ENCODE measurements around the gene FDX2.
"Not testable (repeated sequence)": the region's sequence is repeated elsewhere in the genome, so short reads cannot be mapped to it uniquely, and the experiment has no call there.

Gene FDX2

GRCh38 chr19:10284065-10284959 lies 31.5 kb downstream of the FDX2 start:
- DNase-seq (ENCODE audit: low read depth in 2 of 3, low spot score in 2 of 3) = no peak

DNA sequence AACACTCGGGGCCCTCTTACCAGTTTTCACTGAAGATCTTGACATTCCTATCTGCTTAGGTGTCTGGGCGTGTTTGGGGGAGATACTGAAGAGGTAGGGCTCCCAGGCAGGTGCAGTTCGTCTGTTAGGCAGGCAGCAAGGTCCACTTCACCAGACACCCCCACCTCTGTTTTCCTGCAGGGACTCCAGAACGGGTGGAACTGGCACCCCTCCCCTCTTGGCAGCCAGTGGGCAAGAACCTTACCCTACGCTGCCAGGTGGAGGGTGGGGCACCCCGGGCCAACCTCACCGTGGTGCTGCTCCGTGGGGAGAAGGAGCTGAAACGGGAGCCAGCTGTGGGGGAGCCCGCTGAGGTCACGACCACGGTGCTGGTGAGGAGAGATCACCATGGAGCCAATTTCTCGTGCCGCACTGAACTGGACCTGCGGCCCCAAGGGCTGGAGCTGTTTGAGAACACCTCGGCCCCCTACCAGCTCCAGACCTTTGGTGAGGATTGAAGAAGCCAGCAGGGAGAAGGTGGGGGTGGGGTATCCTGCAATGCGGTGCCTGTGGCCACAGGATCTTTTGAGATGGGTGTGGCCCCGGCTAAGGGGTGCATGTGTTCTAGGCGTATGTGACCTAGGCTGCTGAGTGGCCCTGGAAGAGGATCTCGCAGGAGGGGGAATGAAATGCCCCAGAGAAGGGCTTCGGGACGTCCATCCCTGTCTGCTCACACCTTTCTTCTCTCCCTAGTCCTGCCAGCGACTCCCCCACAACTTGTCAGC lies 32.3 kb downstream of the FDX2 start:
- DNase-seq (ENCODE audit: low read depth in 2 of 3, low spot score in 2 of 3) = no peak

DNA sequence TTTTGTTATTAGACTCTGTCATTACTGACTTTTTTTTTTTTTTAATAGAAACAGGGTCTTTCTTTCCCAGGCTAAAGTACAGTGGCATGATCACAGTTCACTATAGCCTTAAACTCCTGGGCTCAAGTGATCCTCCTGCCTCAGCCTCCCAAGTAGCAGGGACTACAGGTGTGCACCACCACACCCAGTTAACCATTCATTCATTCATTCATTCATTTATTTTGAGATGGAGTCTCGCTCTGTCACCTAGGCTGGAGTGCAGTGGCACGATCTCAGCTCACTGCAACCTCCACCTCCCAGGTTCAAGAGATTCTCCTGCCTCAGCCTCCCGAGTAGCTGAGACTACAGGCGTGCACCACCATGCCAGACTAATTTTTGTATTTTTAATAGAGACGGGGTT lies 33.8 kb downstream of the FDX2 start:
- not testable (repeated sequence) for DNase-seq (ENCODE audit: low read depth in 2 of 3, low spot score in 2 of 3)

GRCh38 chr19:10279737-10280442 lies 35.9 kb downstream of the FDX2 start:
- no peak for DNase-seq (ENCODE audit: low read depth in 2 of 3, low spot score in 2 of 3)

GRCh38 chr19:10278935-10279334 lies 36.9 kb downstream of the FDX2 start:
- no peak for DNase-seq (ENCODE audit: low read depth in 2 of 3, low spot score in 2 of 3)

DNA sequence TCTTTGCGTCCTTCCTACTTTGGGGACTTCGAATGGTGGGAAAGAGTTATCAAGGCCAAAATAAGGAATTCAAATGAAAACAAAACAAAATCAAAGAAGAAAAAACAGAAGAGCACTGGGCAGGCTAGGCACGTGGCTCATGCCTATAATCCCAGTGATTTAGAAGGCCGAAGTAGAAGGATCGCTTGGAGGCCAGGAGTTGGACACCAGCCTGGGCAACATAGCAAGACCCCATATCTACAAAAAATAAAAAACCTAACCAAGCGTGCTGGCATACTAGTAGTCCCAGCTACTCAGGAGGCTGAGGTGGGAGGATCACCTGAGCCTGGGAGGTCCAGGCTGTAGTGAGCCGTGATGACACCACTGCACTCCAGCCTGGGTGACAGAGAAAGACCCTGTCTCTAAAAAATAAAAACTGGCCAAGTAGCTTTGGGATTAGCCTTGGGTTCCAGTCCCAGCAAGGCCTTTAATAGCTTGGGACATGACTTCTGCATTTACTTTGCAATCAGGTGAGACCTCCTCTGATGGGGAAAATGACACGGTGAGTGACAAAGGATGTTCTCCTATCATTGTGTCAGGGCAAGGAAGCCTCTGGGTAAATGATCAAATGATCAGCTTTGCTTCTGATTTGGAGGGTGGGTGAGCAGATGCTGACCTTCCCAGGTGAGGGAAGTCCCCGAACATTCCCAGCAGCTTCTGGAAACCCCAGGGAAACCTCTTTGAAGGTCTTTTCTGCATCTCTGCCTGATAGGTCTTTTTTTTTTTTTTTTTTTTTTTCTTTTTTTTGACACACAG lies 37.8 kb downstream of the FDX2 start:
- DNase-seq (ENCODE audit: low read depth in 2 of 3, low spot score in 2 of 3) = no peak

DNA sequence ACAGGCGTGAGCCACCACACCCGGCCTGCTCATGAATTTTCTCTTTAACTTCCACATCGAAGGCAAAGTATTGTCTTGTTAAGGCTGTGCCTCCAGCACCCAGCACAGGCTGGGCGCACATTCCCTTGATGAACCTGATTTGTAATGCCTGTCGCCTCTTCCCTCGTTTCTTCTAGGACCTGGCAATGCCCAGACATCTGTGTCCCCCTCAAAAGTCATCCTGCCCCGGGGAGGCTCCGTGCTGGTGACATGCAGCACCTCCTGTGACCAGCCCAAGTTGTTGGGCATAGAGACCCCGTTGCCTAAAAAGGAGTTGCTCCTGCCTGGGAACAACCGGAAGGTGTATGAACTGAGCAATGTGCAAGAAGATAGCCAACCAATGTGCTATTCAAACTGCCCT lies 41.2 kb downstream of the FDX2 start:
- no peak for DNase-seq (ENCODE audit: low read depth in 2 of 3, low spot score in 2 of 3)

DNA sequence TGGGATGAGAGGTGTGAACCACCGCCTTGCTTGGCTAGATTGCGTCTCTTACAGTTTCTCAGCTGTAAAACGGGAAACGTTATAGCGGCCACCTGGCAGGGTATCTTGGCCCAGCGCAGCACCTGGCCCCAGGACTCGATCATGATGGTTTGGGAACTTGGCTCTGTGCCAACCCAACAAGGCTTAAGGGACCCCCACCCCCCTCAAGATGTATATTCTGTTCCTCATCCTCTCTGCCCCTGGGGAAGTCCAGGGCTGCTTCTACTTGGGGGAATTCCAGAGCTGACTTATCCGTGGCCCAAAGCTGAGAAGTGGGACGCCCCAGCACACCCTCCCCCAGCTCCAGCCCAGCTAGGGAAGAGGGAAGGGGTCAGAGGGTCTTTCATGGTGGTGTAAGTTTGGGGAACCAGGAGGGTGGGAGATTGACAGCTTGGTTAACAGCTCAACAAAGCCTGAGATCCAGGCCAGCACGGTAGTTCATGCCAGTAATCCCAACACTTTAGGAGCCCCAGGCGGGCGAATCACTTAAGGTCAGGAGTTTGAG lies 44.2 kb downstream of the FDX2 start:
- DNase-seq (ENCODE audit: low read depth in 2 of 3, low spot score in 2 of 3) = no peak

DNA sequence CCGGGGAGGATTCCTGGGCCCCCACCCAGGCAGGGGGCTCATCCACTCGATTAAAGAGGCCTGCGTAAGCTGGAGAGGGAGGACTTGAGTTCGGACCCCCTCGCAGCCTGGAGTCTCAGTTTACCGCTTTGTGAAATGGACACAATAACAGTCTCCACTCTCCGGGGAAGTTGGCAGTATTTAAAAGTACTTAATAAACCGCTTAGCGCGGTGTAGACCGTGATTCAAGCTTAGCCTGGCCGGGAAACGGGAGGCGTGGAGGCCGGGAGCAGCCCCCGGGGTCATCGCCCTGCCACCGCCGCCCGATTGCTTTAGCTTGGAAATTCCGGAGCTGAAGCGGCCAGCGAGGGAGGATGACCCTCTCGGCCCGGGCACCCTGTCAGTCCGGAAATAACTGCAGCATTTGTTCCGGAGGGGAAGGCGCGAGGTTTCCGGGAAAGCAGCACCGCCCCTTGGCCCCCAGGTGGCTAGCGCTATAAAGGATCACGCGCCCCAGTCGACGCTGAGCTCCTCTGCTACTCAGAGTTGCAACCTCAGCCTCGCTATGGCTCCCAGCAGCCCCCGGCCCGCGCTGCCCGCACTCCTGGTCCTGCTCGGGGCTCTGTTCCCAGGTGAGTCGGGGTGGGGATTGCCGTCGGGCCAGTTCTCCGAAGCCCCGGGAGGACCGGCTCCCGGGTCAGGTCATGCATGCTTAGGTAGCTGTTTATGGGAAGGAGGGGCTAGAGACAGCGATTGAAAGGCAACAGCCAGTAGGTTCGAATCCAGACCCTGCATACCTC lies 45.0 kb downstream of the FDX2 start, which contains the start of gene ICAM1:
Gene ICAM1, plus strand, starts transcription at position 505 of the 779 bp plus-strand sequence. Its CDS starts 40 bp downstream, at position 545.
- DNase-seq (ENCODE audit: low read depth in 2 of 3, low spot score in 2 of 3) = peak; percentile 52 to 65 (median 61)

- DNase-seq (ENCODE audit: low read depth in 2 of 3, low spot score in 2 of 3) = peak in 2 of 3 experiments; percentile 72 to 74
These were observed 45.6 kb downstream of the FDX2 start for GRCh38 chr19:10270180-10270615.

DNA sequence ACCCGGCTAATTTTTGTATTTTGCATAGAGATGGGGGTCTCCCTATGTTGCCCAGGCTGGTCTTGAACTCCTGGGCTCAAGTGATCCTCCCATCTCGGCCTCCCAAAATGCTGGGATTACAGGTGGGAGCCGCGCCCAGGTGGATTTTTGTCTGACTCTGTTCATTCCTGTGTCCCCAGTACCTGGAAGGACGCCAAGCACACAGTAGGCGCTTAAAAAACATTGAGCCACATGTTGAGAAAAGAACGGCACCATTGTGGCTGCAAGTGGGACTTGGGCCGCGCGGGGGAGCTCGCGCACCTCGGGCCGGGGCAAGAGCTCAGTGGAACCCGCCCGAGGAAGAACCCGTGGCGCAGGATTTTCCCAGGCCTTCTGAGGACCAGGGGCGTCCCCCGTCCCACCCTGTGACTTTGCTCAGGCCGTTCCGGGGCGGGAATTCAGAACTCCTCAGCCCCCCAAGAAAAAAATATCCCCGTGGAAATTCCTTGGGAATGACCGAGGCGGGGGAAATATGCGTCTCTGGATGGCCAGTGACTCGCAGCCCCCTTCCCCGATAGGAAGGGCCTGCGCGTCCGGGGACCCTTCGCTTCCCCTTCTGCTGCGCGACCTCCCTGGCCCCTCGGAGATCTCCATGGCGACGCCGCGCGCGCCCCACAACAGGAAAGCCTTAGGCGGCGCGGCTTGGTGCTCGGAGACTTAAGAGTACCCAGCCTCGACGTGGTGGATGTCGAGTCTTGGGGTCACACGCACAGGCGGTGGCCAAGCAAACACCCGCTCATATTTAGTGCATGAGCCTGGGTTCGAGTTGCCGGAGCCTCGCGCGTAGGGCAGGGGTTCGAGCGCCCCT lies 46.3 kb downstream of the FDX2 start:
- DNase-seq (ENCODE audit: low read depth in 2 of 3, low spot score in 2 of 3) = peak; percentile 72 to 94 (median 80)

DNA sequence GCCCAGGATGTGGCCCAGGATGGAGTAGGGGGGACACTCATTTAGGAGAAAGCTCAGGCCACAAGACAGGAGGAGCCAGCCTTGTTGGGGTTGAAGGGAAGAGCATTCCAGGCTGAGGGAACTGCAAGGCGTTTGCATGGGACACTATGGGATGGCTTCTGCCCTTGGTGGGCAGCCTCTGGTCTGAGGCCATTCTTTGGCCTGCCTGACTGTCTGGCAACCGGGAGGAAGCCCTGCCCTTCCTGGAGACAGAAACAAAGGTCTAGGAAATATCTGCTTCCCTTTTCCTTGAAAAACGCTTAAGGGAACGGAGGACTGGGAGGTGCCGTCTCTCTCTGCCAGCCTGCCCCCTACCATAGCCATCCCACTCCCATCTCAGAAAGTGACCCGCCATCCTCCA lies 47.7 kb downstream of the FDX2 start:
- DNase-seq (ENCODE audit: low read depth in 2 of 3, low spot score in 2 of 3) = no peak

- no peak for DNase-seq (ENCODE audit: low read depth in 2 of 3, low spot score in 2 of 3)
These were observed 49.1 kb downstream of the FDX2 start for GRCh38 chr19:10266706-10267105.

- no peak for DNase-seq (ENCODE audit: low read depth in 2 of 3, low spot score in 2 of 3)
These were observed 53.0 kb downstream of the FDX2 start for GRCh38 chr19:10262771-10263170.

DNA sequence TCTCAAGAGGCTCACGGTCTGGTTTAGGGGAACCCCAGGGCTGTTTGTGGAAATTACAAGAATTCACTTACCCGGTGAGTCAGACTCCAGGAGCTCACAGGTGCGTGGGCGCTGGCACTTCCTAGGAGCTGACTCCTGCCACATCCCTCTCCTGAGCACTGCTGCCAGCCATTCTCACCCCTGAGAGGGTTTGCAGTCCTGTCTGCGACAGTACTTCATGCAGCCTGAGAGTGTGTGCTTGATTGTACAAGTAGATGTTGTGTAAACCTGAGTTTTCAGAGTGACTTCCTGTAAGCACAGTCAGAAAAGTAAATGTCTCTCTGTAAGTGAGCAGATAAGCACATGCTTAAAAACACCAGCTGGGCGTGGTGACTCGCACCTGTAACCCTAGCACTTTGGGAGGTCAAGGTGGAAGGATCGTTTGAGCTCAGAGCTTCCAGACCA lies 55.7 kb downstream of the FDX2 start:
- DNase-seq (ENCODE audit: low read depth in 2 of 3, low spot score in 2 of 3) = peak; percentile 39 to 53 (median 45)
